GM19372 (cell line): ENCODE results near the gene GAK.
"Not testable (repeated sequence)": the region's sequence is repeated elsewhere in the genome, so short reads cannot be mapped to it uniquely, and the experiment has no call there.

Experiments used
- ATAC-seq: cut with Tn5 transposase; IDR thresholded peaks from one replicate; pipeline ENCODE4 v1.9.1; 2021; ENCODE audit warnings: mild to moderate bottlenecking, low read depth, moderate library complexity; ENCODE audit not compliant: unreplicated experiment

GAK gene

GRCh38 chr4:823176-823760 lies 108.8 kb downstream of the GAK start:
- ATAC-seq: no peak

- no peak for ATAC-seq
These were observed 109.5 kb downstream of the GAK start for GRCh38 chr4:822361-823175.

- ATAC-seq: no peak
These were observed 110.5 kb downstream of the GAK start for GRCh38 chr4:821631-822030.

GRCh38 chr4:821181-821591 lies 110.9 kb downstream of the GAK start:
- no peak for ATAC-seq

- no peak for ATAC-seq
These were observed 111.6 kb downstream of the GAK start for GRCh38 chr4:820230-821172.

- no peak for ATAC-seq
These were observed 112.5 kb downstream of the GAK start for GRCh38 chr4:819401-820229.

- no peak for ATAC-seq
These were observed 113.8 kb downstream of the GAK start for GRCh38 chr4:818106-818921.

- ATAC-seq: no peak
These were observed 116.5 kb downstream of the GAK start for GRCh38 chr4:815464-816146.

- no peak for ATAC-seq
These were observed 117.7 kb downstream of the GAK start for GRCh38 chr4:814312-814850.

GRCh38 chr4:813900-814299 lies 118.2 kb downstream of the GAK start:
- no peak for ATAC-seq

- ATAC-seq: no peak
These were observed 123.1 kb downstream of the GAK start for GRCh38 chr4:808860-809570.

GRCh38 chr4:807792-808191 lies 124.3 kb downstream of the GAK start:
- ATAC-seq: no peak

GRCh38 chr4:806979-807378 lies 125.1 kb downstream of the GAK start:
- ATAC-seq: not testable (repeated sequence)

GRCh38 chr4:804804-805203 lies 127.3 kb downstream of the GAK start:
- ATAC-seq: no peak

GRCh38 chr4:803884-804283 lies 128.2 kb downstream of the GAK start:
- no peak for ATAC-seq

GRCh38 chr4:801436-802124 lies 130.5 kb downstream of the GAK start:
- ATAC-seq: no peak
